GM11168 (cell line): Measurements from ENCODE around the gene DOCK2.
"Not testable (repeated sequence)": the region's sequence is repeated elsewhere in the genome, so short reads cannot be mapped to it uniquely, and the experiment has no call there.

ENCODE experiments used
- in situ Hi-C: fragments of 300-500 bp; cut with MboI; formaldehyde crosslinking; loops from one replicate; pipeline ENCODE4 v1.12.0; 2022; ENCODE audit warnings: low sequenced_read_pairs; ENCODE audit not compliant: unreplicated experiment

The DOCK2 gene

GRCh38 chr5:170067574-170068170 is 430.6 kb downstream of the DOCK2 start:
- in situ Hi-C loops: no loop called here

- in situ Hi-C loops: no loop called here
These were observed 432.4 kb downstream of the DOCK2 start for GRCh38 chr5:170069512-170069911.

DNA sequence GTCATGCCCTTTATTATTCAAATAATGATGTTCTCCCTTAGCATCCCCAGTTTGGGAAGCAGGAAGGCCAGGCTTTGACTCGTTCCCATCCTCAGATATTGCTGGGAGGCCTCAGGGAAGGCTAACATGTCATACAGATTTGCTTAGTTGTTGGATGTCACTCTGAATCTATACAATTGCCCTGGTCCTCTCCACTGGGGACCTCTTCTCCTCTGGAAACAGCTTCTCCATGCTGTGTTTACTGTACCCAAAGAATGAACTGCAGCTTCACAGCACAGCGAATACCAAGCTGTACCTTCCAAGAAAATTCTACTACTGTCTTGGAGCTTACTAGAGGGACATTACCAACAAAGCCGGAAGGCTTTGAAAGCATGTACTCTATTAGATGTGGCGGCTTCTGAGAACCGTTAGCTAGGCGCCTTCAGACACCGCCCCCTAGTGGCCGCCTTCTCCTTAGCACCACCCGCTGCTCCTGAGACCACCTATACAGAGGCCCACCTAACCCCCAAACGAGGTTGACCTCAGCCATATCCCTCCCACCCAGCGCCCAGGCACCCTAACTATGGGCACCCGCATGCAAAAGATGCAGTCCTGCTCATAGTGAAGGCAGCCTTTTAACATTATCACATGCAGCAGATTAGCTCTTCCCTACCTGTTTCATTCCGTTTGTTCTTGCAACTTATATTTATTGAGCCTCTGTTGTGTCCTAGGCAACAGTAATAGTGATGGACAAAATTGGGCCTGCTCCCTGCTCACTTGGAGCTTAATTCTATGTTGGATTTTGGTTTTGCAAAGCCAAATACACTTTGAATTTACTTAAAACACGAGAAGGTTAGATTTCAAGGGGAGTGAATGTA is 433.7 kb downstream of the DOCK2 start:
- in situ Hi-C loops: no loop called here

DNA sequence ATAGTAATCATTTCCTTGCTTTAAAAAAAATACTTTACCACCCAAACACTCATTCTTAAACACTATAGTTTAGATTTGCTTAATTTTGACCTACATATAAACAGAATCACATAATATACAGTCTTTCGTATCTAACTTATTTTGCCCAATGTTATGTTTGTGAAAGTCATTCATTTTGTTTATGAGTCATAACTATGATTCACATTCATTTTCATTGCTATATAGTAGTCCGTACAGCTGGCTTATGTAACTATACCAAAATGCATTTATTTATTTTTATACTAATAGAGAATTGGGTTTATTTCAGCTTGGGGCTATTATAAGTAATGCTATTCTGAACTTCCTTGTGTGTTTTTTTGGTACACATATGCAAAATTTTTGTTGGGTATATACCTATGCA is 434.7 kb downstream of the DOCK2 start:
- in situ Hi-C loops: no loop called here

- in situ Hi-C loops: no loop called here
These were observed 438.6 kb downstream of the DOCK2 start for GRCh38 chr5:170075696-170076095.

GRCh38 chr5:170076211-170076610 is 439.1 kb downstream of the DOCK2 start:
- in situ Hi-C loops: no loop called here

DNA sequence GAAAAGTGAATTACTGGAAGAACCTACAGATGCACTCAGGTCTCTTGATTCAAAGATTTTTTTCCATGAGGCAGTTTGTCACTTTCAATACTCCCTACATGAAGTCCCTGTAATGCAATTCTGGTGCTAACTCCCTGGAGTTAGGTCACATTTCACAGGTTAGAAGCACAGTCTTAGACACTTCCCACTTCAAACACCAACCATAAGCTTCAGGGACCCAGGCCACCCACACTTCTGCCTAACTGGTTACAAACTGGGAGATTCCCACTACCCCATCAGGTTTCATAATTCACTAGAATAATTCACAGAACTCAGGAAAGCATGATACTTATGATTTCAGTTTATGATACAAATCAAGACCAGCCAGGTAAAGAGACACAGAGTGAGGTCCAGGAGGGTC is 439.7 kb downstream of the DOCK2 start:
- in situ Hi-C loops: no loop called here

DNA sequence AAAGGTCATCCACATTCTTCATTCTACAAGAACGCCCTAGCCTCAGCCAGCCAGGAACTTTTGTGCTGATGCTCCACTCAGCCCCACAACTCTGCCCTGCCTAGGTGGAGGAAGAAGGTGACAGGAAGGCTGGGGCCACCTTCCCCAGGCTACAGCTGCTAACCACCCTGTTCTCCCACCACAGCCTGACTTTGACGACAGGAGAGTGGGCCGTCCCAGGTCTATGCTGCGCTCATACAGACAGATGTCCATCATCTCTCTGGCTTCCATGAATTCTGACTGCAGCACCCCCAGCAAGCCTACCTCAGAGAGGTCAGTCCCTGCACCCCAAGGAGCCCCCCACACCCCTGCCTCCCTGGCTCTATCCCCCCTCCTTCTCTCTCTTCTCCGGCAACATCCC is 440.5 kb downstream of the DOCK2 start:
- in situ Hi-C loops: no loop called here

DNA sequence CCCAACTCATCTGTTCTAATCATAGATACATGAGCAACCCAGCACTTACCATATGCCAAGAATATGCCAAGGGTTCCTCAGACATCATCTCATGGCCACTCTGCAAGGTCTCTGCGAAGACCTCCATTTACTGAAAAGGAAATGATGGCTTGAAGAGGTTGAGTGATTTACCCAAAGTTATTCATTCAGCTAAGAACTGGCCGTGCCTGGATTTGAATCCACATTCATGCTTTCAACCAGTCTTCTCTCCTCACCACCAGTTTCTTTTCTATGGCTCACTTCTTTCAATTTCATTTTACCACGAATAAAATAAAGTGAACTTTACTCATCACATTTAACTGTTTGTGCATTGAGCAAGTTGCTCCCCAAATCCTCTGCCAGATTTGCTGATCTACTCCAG is 441.4 kb downstream of the DOCK2 start:
- in situ Hi-C loops: no loop called here

DNA sequence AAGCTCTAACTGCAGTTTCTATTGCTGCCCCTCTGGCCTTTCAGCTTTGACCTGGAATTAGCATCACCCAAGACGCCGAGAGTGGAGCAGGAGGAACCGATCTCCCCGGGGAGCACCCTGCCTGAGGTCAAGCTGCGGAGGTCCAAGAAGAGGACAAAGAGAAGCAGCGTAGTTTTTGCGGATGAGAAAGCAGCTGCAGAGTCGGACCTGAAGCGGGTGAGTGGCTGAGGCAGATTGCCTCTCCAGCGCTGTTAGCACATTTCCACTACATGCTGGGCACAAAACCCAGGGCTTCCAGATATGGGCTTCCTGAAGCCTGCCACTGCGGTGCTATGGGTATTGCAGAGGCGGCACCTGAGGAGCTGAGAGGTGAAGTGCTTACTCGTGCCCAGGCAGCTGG is 441.9 kb downstream of the DOCK2 start:
- in situ Hi-C loops: no loop called here

GRCh38 chr5:170080217-170080616 is 443.1 kb downstream of the DOCK2 start:
- in situ Hi-C loops: no loop called here

DNA sequence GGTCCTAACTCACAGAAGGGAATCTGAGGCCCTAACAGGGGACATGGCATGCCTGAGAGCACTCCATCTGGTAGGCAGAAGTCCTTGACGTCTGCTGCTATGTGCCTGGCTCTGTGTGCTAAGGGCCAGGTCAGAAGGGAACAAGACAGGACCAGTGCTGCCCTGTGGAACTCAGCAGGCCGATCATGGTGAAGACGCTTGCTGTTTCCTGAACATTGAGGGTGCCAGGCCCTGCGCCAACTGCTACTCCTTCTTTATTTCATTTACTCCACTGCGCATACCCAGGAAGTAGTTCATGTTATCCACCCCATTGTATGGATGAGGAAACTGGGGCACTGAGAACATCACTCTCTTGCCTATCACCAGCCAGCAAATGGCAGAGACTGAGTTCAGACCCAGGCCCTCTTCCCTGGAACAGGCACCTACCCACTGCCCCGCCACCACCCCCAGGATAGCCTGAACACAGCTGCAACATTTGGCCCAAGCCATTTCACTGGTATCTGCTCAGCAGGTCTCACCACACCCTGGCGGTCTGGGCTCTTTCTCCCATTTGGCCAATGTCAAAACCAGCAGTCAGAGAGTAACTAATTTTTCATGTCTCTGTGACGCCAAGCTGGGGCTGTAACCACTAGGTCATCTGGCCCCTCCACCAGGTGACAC is 443.8 kb downstream of the DOCK2 start:
- in situ Hi-C loops: no loop called here

GRCh38 chr5:170081616-170082015 is 444.5 kb downstream of the DOCK2 start:
- in situ Hi-C loops: no loop called here

- in situ Hi-C loops: no loop called here
These were observed 445.6 kb downstream of the DOCK2 start for GRCh38 chr5:170082701-170083100.

DNA sequence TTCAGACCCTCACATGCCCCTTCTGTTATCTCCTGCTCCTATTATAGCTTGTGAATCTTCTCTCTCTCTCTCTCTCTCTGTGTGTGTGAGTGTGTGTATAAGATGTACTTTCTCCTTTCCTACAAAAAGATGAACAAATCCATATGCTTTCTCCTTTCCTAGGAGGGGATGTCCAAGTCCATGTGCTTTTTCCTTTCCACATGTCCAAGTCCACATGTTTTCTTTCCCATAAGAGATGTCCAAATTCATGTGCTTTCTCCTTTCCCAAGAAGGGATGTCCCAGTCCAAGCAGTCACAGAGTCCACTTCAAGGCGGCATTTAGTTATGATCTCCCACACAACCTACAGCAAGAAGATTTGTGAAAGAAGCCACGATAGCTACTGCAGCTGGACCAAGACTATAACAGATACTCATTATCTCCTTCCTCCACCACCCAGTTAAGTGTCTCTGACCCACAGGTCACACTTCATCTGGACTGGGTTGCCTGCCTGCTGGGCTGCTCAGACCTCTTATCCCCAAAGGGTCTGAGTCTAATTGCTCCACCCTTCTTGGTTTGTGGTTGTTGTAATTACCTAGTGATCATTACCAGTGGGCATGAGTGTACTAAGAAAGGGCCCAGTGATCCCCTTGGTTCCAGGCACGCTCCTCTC is 450.2 kb downstream of the DOCK2 start:
- in situ Hi-C loops: no loop called here

DNA sequence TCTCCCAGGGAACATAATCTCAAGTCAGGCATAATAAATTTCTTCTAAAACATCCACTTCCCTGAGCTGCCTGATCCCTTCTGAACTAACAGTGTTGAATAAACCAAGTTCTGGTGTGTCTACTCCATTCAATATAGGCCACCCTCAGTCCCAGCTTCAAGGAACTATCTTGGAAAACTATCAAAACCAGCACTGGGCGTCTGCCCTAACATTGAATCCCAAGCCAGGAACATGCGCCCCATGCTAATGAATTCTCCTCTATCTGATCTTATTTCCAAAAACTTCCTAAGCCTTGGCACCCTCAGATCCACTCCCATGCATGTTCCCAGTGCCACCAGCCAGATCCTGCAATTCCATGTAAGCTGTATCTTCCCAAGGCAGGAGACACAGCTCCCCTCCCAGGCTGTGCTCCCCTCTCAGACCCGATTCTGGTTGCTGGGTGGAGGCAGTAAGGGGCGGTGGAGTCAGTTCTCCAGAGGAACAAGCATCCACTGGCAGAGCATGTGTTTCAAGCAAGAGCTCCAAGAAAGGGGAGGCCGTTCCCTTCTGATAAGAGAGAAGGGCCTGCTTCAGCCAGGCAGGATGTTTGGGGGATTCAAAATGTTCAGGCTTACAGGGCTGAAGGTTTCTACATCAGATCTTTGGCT is 455.5 kb downstream of the DOCK2 start:
- in situ Hi-C loops: no loop called here

GRCh38 chr5:170094329-170094728 is 457.3 kb downstream of the DOCK2 start:
- in situ Hi-C loops: not testable (repeated sequence)

DNA sequence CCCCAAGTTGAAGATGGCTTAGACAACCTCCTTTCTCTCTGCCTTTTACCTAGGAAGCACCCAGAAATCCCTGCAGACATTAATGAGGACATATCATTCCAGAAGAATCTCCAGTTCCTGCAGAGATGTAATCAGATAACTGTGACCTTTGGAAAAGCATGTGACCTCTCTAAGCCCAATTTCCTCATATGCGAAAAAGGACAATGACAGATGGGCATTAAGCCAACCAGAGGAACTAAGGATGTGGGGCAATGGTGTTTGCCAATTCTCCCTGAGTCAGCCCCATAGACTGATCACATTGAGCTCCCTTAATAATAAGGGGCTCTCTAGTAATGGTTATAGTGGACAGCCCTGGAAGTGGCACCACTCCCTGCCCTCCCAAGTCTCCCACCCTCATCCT is 458.6 kb downstream of the DOCK2 start:
- in situ Hi-C loops: no loop called here

DNA sequence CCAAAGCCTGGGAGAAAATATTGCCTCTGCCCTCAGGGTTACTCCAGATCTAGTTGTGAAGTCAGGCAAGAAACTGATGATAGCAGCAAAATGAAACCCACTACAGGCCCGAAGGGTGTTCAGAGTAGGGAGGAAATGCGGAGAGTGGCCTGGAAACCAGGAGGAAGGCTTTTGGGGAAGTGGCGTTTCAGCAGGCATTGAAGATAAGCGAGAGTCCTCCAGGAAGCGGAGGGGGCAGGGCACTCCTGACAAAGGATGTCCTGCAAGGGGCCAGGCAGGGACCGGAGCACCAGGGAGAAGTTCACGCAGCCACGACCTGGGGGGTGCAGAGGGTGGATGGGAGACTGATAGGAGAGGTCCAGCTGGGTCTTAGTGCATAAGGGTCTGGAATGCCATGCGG is 460.9 kb downstream of the DOCK2 start:
- in situ Hi-C loops: no loop called here
